Spleen (tissue), 11 donors: ENCODE data around the gene KCNH8. TPM values are rescaled to one million over a fixed set of nuclear protein-coding genes. Genes with fewer than 3 reads are reported as not detected.

Source experiments
- DNase-seq: peaks from one replicate; pipeline ENCODE4 v3.0.0-alpha.2; 2020
- H3K27ac ChIP-seq, 8 donors: fragments of 200-600 bp; sonication (generic) in 7 of 8; 1 replicate in 4 of 8; 2 replicates in 4 of 8; pipeline versions ENCODE4 v1.5.0 to v1.8.0; 2016 to 2021; ENCODE audit warnings: inconsistent platforms in 4 of 8, mild to moderate bottlenecking in 4 of 8, moderate library complexity in 1 of 8
- H3K27me3 ChIP-seq, 7 donors: fragments of 200-600 bp; sonication (generic) in 6 of 7; replicated peaks in 1 of 7; 1 replicate in 4 of 7; 2 replicates in 3 of 7; pipeline versions ENCODE4 v1.5.0 to v1.8.0; 2016 to 2021; ENCODE audit warnings: inconsistent platforms in 3 of 7, mild to moderate bottlenecking in 1 of 7
- H3K36me3 ChIP-seq, 6 donors: fragments of 200-600 bp; sonication (generic) in 5 of 6; 1 replicate in 4 of 6; 2 replicates in 2 of 6; pipeline versions ENCODE4 v1.5.0 to v1.8.0; 2016 to 2021; ENCODE audit warnings: inconsistent platforms in 2 of 6
- H3K4me1 ChIP-seq, 6 donors: fragments of 200-600 bp; sonication (generic) in 5 of 6; 1 replicate in 3 of 6; 2 replicates in 3 of 6; pipeline versions ENCODE4 v1.5.0 to v1.8.0; 2016 to 2021; ENCODE audit warnings: inconsistent platforms in 3 of 6
- H3K4me3 ChIP-seq, 8 donors: fragments of 200-600 bp; sonication (generic) in 7 of 8; 1 replicate in 4 of 8; 2 replicates in 4 of 8; pipeline versions ENCODE4 v1.5.0 to v1.8.0; 2016 to 2021; ENCODE audit warnings: inconsistent platforms in 4 of 8, mild to moderate bottlenecking in 4 of 8, moderate library complexity in 2 of 8
- H3K9me3 ChIP-seq, 8 donors: fragments of 200-600 bp; sonication (generic) in 7 of 8; 1 replicate in 4 of 8; 2 replicates in 4 of 8; pipeline versions ENCODE4 v1.5.0 to v1.8.0; 2016 to 2021; ENCODE audit warnings: inconsistent platforms in 4 of 8
- CTCF ChIP-seq, 11 experiments: fragments of 200-600 bp in 7 of 11; fragments of 450-650 bp in 4 of 11; sonication (generic) in 4 of 11; IDR thresholded peaks in 8 of 11; conservative IDR thresholded peaks in 3 of 11; 1 replicate in 7 of 11; 2 replicates in 4 of 11; pipeline versions ENCODE4 v1.4.0 to v1.8.0; 2016 to 2021; ENCODE audit warnings: antibody characterized with exemption in 11 of 11, inconsistent platforms in 4 of 11, mild to moderate bottlenecking in 1 of 11
- POLR2A ChIP-seq, 3 donors: fragments of 450-650 bp; IDR thresholded peaks; one replicate each; pipeline ENCODE4 v1.5.1; 2017; ENCODE audit warnings: antibody characterized with exemption in 3 of 3, mild to moderate bottlenecking in 1 of 3
- POLR2AphosphoS5 ChIP-seq, 3 donors: sonication (generic); formaldehyde crosslinking; IDR thresholded peaks; one replicate each; pipeline ENCODE4 v1.5.1; 2017; ENCODE audit warnings: antibody characterized with exemption in 3 of 3
- WGBS, 5 donors: extraction: QIAGEN DNeasy Blood & Tissue Kit in 3 of 5; methylation state at CpG; one replicate each; pipeline versions ENCODE4 v1.1.5 to v1.1.7; 2013 to 2018; 5-methylcytosine and 5-hydroxymethylcytosine counted together
- intact Hi-C: fragments of 100-400 bp; cut with DNase I; formaldehyde crosslinking; loops from one replicate; pipeline ENCODE4 v1.15.0; 2023; ENCODE audit warnings: low total_unique reads
- polyA plus RNA-seq, 3 donors: library from polyadenylated mRNA; stranded (reverse); fragments of 200-250 nt; gene quantifications; one replicate each; pipeline ENCODE4 v1.2.1, GENCODE V29; 2013
- total RNA-seq, 7 donors: library from RNA; depleted of rRNA in 3 of 7; stranded (reverse); fragments of >200 nt in 3 of 7; fragmentation: NEBNext Ultra II Directional in 4 of 7; extraction: Animal tissue kit (Norgen Biotek cat#: 25700) in 4 of 7; gene quantifications; one replicate each; pipeline versions ENCODE4 v1.1.0 to v1.2.1, GENCODE V29; 2016 to 2021
- donor health status: healthy with polysubstance abuse.
- donor health status: DM: no; HTN: no; CAD: no; lungs with moderate emphysema.
- donor health status: DM: no; HTN: no; CAD: no.
- donor health status: Bipolar disorder and iron deficiency.
- donor health status: healthy.
- donor health status: DM: no; HTN: no; CAD: no.
- donor health status: DM: yes; HTN: yes; CAD: no.

KCNH8 gene
- total and polyA plus RNA-seq, 10 donors = 0.70 to 3.1 (median 2.2) TPM

DNA sequence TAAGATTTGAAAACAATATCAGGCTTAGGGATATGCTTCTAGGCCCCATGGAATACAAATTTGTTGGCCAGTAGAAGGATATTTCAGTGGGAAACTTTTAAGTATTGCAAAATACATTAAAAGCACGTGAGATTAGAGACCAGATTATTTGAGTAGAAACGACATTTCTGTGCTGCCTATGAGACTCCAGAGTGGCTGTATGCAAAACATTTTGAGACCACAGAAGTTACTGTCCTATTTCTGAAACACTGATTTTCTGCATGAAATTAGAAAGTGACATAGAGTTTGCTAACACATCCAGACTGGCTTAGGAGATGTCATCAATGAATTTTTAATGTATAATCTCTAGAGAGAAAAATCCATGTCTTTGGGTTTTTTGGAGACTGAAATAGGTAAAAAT, 99.8 kb downstream of the KCNH8 start:
- Histone ChIP-seq H3K27ac (no peak overlapping the region), H3K4me3 (no peak overlapping the region), H3K27me3 (no peaks in the 10 kb centered on the region), H3K36me3 (no peaks in the 10 kb centered on the region), H3K9me3 (peaks cover 0 to 18% (median 11%) of the 10 kb centered on the region in 8 donors), H3K4me1 (no peaks in the 10 kb centered on the region)
- intact Hi-C loops = no loop called here
- DNase-seq = no peak
- TF ChIP-seq CTCF (IDR thresholded peaks at IDR 0.05 in 8 of 11, conservative IDR thresholded peaks at IDR 0.05 in 3 of 11) = no peak
- TF ChIP-seq POLR2AphosphoS5 (IDR thresholded peaks at IDR 0.05) = no peak
- WGBS, 5 donors = 57 to 65% (median 65%) methylated on average over 2 of the region's 2 CpGs

DNA sequence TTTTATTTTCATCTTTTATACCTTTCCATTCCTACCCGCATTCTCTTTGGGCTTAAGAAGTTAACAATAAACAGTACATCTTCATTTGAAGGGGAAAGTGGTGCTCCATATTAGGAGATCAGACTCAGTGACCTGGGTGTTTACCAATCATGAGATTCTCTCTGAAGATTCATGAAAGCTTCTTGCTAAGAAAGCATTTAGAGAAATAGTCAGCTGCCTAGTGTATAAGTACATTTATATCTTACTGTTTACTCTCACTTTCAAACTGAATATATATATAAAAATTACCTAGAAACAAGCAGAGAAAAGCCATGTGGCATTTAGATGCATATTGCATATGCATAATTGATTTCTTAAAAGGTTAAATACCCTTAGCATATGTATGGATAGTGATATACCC, 100.5 kb downstream of the KCNH8 start:
- H3K9me3 ChIP-seq = peaks cover 0 to 17% (median 11%) of the 10 kb centered on the region in 8 donors
- H3K36me3 ChIP-seq = no peaks in the 10 kb centered on the region
- no peak overlapping the region for H3K27ac ChIP-seq
- peaks cover 0 to 3% (median 0%) of the 10 kb centered on the region in 6 donors for H3K4me1 ChIP-seq
- no peaks in the 10 kb centered on the region for H3K27me3 ChIP-seq
- 84 to 100% (median 88%) methylated on average over 1 of the region's 1 CpG for WGBS, 5 donors
- intact Hi-C loops = no loop called here
- TF ChIP-seq CTCF (IDR thresholded peaks at IDR 0.05 in 8 of 11, conservative IDR thresholded peaks at IDR 0.05 in 3 of 11) (no peak), POLR2AphosphoS5 (IDR thresholded peaks at IDR 0.05) (no peak), POLR2A (IDR thresholded peaks at IDR 0.05) (no peak)
- DNase-seq = no peak
- no peak overlapping the region for H3K4me3 ChIP-seq

DNA sequence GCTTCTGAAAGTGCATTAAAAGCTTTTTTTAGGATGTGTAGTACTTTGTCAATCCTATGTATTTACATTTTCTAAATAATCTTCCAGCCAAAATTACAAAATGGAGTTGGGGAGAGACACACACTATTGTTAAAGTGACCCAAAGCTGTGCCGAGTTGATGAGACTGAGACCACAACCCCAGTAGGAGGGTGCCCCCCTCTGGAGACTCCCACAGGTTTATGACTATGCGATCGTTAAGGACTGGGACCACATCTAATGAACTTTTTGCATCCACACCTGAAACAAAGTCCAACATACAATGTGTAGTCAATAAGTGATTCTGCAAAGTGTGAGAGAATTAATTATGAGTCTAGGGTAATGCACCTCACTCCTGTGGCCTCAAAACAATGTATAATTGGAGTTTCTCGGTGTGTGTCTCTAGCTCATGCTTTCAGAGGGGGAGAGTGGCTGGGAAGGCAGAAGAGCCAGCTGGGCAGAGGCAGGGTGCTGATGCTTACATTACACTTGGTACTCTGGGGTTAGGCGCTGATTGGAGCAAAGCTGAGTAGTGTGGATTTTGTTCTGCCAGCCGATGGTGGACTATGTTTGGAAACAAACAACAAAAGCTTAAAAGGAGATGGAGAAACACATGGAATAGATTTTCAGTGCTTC, 102.8 kb downstream of the KCNH8 start:
- intact Hi-C loops = no loop called here
- TF ChIP-seq POLR2A (IDR thresholded peaks at IDR 0.05) (no peak), CTCF (IDR thresholded peaks at IDR 0.05 in 8 of 11, conservative IDR thresholded peaks at IDR 0.05 in 3 of 11) (no peak), POLR2AphosphoS5 (IDR thresholded peaks at IDR 0.05) (no peak)
- WGBS, 5 donors = 69 to 88% (median 81%) methylated on average over 6 of the region's 6 CpGs

DNA sequence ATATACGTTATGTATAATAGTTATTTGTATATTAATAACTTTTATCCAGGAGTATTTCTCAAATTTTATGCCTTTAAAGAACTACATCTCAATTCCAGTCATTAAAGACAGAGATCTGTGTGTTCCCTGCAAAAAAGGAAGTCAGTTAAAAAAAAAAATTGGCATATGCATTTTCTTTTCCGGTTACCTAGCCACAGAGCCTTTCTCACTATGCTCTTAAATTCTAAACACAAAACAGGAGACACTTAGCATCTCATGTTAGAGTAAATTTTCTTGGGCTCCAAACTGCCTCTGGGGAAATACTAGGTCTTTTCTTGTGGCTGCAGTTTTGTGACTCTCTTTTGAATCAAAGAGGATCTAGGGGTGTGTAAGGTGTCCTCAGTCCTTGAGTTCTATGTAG, 105.9 kb downstream of the KCNH8 start:
- 19 to 37% (median 21%) methylated on average over 2 of the region's 2 CpGs for WGBS, 5 donors
- no peak overlapping the region for H3K4me3 ChIP-seq
- intact Hi-C loops = no loop called here
- H3K4me1 ChIP-seq = peaks cover 0 to 12% (median 3%) of the 10 kb centered on the region in 6 donors
- no peak overlapping the region for H3K27ac ChIP-seq
- DNase-seq = no peak
- H3K27me3 ChIP-seq = no peaks in the 10 kb centered on the region
- TF ChIP-seq POLR2A (IDR thresholded peaks at IDR 0.05) (no peak), POLR2AphosphoS5 (IDR thresholded peaks at IDR 0.05) (no peak), CTCF (IDR thresholded peaks at IDR 0.05 in 8 of 11, conservative IDR thresholded peaks at IDR 0.05 in 3 of 11) (no peak)
- peaks cover 0 to 16% (median 5%) of the 10 kb centered on the region in 8 donors for H3K9me3 ChIP-seq
- no peaks in the 10 kb centered on the region for H3K36me3 ChIP-seq

More for the DNA sequence above, 102.8 kb downstream of the KCNH8 start:
- H3K27me3 ChIP-seq = no peaks in the 10 kb centered on the region
- no peak overlapping the region for H3K27ac ChIP-seq
- H3K4me1 ChIP-seq = peaks cover 0 to 12% (median 3%) of the 10 kb centered on the region in 6 donors
- H3K4me3 ChIP-seq = no peak overlapping the region
- peaks cover 0 to 15% (median 2%) of the 10 kb centered on the region in 8 donors for H3K9me3 ChIP-seq
- no peak for DNase-seq
- H3K36me3 ChIP-seq = no peaks in the 10 kb centered on the region
